ENCODE data around the gene IL1RN. TPM values are rescaled to one million over a fixed set of nuclear protein-coding genes. Genes with fewer than 3 reads are reported as not detected.

Gene IL1RN
- total RNA-seq, 2 donors from 2014 or later, result 18.5 to 44.3 TPM

DNA sequence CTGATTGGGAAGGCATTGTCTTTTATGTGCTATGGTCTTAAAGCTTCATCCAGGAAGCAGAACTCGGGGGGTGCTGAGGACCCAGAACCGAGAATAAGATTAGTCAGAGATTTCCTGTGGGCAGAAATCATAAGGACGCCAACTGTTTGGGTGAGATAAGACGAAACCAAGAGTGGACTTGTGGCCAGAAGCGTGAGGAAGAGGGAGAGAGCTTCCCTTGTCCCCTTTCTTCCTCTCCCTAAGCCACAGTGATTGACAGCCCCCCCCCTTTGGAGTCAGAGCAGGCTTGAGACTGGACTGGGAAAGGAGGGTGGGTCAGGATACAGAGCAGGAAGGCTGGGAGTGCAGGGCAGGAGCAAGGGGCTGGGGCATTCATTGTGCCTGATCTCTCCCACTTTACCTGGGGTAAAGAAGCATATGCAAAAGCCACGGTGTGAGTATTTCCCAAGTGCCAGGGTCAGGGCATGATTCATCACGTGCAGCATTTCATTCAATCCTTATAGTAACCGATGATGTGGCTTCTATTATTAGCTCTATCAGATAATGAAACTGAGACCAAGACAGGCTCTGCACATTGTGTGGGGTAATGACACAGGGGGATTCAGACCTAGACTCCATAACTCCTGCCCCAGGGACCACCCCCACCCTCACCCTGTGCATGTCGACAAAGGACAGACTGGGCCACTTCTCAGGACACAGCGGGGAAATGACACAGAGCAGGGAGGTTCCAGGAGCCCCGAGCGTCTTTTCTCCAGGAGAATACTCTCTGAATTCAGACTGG is 3.0 kb upstream of the IL1RN start:
- peak in 1 of 2 donors; percentile 19 for DNase-seq
- Mint-ChIP-seq H3K4me3 (peak overlapping the region; percentile 64 to 73), H3K27ac (no peak overlapping the region), H3K27me3 (ENCODE audit: low read depth) (peaks cover 11% of the 10 kb centered on the region), H3K36me3 (ENCODE audit: insufficient read depth in 2 of 2) (no peaks in the 10 kb centered on the region), H3K4me1 (ENCODE audit: low read depth) (peaks cover 56% of the 10 kb centered on the region), H3K9me3 (no peaks in the 10 kb centered on the region)
- ATAC-seq (replicated peaks in 1 of 2), result peak; percentile 61 to 71

DNA sequence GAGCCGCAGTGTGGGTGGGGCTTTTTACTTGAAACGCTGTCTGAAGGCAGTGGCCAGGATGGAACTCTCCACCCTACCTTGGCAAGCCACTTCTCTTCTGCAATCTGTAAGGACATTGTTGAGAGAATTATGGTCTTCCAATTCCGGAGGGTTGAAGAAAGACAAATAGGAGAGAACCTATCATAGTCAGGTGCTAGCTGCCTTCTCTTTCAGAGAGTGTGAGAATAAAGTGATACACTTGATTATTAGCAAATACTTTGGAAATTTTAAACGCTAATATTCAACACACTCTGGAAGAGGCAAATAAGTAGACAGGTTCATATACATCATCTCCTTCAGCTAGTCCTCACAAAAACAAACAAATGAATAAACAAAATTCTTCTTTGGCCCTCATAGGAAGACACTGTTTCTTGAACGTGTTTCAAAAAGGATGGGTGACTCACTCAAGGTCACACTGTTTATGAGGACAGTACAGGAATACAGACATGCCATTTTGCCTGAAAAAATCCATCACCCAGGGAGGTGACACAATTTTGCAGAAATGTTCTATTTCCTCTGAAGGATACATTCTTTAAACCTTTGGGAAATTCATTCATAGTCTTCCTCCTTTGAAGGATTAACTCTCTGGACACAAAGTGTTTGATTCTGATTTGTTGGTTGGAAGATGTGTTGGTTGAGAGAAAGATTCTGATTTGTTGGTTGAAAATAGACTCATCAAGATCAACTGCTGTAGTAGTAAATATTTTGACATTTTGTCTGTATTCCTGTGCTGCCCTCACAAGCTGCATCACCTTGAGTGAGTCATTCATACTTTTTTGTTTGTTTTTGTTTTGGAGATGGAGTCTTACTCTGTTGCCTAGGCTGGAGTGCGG is 2.2 kb upstream of the IL1RN start:
- H3K27me3 Mint-ChIP-seq (ENCODE audit: low read depth), result peaks cover 11% of the 10 kb centered on the region
- DNase-seq (no peak), ATAC-seq (replicated peaks in 1 of 2) (no peak)
- no peaks in the 10 kb centered on the region for H3K9me3 Mint-ChIP-seq
- H3K4me3 Mint-ChIP-seq, result peak overlapping the region in 1 of 2 donors; percentile 64
- H3K4me1 Mint-ChIP-seq (ENCODE audit: low read depth), result peaks cover 56% of the 10 kb centered on the region
- H3K36me3 Mint-ChIP-seq (ENCODE audit: insufficient read depth in 2 of 2), result no peaks in the 10 kb centered on the region
- H3K27ac Mint-ChIP-seq, result no peak overlapping the region

DNA sequence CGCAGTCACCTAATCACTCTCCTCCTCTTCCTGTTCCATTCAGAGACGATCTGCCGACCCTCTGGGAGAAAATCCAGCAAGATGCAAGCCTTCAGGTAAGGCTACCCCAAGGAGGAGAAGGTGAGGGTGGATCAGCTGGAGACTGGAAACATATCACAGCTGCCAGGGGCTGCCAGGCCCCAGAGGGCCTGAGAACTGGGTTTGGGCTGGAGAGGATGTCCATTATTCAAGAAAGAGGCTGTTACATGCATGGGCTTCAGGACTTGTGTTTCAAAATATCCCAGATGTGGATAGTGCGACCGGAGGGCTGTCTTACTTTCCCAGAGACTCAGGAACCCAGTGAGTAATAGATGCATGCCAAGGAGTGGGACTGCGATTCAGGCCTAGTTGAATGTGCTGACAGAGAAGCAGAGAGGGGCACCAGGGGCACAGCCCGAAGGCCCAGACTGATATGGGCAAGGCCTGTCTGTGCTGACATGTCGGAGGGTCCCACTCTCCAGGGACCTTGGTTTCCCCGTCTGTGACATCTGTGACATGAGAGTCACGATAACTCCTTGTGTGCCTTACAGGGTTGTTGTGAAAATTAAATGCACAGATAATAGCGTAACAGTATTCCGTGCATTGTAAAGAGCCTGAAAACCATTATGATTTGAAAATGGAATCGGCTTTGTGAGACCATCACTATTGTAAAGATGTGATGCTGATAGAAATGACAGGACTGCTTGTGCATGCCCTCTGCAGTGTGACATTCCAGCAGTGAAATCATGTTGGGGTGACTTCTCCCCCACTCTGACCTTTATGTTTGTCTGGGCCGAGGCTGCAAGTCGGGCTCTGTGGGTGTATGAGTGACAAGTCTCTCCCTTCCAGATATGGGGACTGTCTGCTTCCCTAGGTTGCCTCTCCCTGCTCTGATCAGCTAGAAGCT is 510 bp downstream of the IL1RN start:
- Mint-ChIP-seq H3K9me3 (no peaks in the 10 kb centered on the region), H3K4me1 (ENCODE audit: low read depth) (peaks cover 37% of the 10 kb centered on the region), H3K36me3 (ENCODE audit: insufficient read depth in 2 of 2) (no peaks in the 10 kb centered on the region), H3K27me3 (ENCODE audit: low read depth) (no peaks in the 10 kb centered on the region), H3K4me3 (no peak overlapping the region), H3K27ac (no peak overlapping the region)
- ATAC-seq (replicated peaks in 1 of 2) (no peak), DNase-seq (no peak)

DNA sequence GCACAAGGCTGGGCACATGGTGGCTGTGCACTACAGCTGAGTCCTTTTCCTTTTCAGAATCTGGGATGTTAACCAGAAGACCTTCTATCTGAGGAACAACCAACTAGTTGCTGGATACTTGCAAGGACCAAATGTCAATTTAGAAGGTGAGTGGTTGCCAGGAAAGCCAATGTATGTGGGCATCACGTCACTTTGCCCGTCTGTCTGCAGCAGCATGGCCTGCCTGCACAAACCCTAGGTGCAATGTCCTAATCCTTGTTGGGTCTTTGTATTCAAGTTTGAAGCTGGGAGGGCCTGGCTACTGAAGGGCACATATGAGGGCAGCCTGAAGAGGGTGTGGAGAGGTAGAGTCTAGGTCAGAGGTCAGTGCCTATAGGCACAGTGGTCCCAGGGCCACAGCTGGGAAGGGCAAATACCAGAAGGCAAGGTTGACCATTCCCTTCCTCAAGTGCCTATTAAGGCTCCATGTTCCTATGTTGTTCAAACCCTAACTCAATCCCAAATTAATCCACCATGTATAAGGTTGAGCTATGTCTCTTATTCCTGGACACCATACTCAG is 2.2 kb downstream of the IL1RN start:
- Mint-ChIP-seq H3K27me3 (ENCODE audit: low read depth) (no peaks in the 10 kb centered on the region), H3K27ac (no peak overlapping the region), H3K36me3 (ENCODE audit: insufficient read depth in 2 of 2) (no peaks in the 10 kb centered on the region), H3K4me1 (ENCODE audit: low read depth) (peaks cover 31% of the 10 kb centered on the region), H3K4me3 (no peak overlapping the region), H3K9me3 (no peaks in the 10 kb centered on the region)
- ATAC-seq (replicated peaks in 1 of 2) (no peak), DNase-seq (no peak)

DNA sequence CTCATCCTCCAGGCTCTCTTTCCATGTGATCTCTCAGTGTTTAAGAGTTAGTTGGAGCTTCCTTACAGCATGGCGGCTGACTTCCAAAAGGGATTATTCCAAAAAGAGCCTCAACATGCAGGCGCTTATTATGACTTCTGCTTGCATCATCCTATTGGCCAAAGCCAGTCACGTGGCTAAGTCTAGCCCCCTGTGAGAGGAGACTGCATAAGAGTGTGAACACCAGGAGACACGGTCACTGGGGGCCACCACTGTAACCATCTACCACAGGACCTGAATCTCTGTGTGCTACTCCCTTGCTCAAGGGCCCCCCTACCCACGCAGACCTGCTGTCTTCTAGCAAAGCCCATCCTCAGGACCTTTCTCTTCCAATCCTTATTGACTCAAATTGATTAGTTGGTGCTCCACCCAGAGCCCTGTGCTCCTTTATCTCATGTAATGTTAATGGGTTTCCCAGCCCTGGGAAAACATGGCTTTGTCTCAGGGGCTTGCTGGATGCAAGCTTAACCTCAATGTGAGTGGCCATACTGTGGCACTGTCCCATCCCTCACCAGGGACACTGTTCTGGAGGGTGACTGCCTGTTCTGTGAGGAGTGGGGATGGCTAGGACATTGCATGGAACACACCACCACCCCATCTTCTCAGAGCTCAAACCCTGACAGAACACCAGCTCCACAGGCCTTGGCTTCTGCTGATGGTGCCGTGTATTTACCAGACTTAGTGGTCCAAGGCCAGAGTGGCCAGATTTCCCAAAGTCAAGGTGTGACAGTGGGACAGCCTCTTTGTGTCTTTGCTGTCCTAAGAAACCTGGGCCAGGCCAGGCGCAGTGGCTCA is 4.2 kb downstream of the IL1RN start:
- Mint-ChIP-seq H3K27me3 (ENCODE audit: low read depth) (no peaks in the 10 kb centered on the region), H3K36me3 (ENCODE audit: insufficient read depth in 2 of 2) (no peaks in the 10 kb centered on the region), H3K4me3 (no peak overlapping the region), H3K4me1 (ENCODE audit: low read depth) (peaks cover 19% of the 10 kb centered on the region), H3K9me3 (no peaks in the 10 kb centered on the region), H3K27ac (no peak overlapping the region)
- DNase-seq, result no peak
- ATAC-seq (replicated peaks in 1 of 2), result no peak

DNA sequence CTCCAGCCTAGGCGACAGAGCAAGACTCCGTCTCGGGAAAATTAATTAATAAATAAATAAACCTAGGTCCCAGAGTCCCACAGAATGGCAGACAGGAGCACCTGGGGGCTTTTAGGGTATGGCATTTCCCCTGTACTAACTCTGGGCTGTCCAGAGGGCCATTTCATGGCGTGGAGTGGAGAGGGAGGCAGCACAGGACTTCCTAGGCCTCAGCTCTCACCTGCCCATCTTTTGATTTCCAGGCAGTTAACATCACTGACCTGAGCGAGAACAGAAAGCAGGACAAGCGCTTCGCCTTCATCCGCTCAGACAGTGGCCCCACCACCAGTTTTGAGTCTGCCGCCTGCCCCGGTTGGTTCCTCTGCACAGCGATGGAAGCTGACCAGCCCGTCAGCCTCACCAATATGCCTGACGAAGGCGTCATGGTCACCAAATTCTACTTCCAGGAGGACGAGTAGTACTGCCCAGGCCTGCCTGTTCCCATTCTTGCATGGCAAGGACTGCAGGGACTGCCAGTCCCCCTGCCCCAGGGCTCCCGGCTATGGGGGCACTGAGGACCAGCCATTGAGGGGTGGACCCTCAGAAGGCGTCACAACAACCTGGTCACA is 5.1 kb downstream of the IL1RN start:
- H3K36me3 Mint-ChIP-seq (ENCODE audit: insufficient read depth in 2 of 2), result no peaks in the 10 kb centered on the region
- H3K27ac Mint-ChIP-seq, result no peak overlapping the region
- DNase-seq, result no peak
- peaks cover 20% of the 10 kb centered on the region for H3K4me1 Mint-ChIP-seq (ENCODE audit: low read depth)
- no peak for ATAC-seq (replicated peaks in 1 of 2)
- H3K4me3 Mint-ChIP-seq, result no peak overlapping the region
- H3K27me3 Mint-ChIP-seq (ENCODE audit: low read depth), result no peaks in the 10 kb centered on the region
- H3K9me3 Mint-ChIP-seq, result no peaks in the 10 kb centered on the region

DNA sequence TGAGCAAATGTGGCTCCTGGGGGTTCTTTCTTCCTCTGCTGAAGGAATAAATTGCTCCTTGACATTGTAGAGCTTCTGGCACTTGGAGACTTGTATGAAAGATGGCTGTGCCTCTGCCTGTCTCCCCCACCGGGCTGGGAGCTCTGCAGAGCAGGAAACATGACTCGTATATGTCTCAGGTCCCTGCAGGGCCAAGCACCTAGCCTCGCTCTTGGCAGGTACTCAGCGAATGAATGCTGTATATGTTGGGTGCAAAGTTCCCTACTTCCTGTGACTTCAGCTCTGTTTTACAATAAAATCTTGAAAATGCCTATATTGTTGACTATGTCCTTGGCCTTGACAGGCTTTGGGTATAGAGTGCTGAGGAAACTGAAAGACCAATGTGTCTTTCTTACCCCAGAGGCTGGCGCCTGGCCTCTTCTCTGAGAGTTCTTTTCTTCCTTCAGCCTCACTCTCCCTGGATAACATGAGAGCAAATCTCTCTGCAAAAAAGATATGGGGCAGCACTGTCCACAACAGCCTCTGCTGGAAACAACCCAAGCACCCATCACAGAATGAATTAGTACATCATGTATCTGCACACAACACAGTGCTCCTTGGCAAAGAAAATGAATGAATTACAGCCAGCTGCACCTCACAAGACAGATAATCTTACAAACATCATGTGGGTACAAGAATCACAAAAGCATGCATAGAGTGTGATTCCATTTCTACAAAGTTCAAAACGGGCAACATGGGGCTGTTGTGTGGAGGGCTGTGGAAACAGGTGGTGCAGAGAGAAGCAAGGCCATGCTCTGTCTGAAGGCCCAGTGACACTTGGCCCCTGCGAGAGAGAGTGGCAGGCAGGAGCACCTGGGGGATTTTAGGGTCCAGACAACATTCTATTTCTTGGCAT is 6.6 kb downstream of the IL1RN start:
- peak; percentile 59 to 63 for ATAC-seq (replicated peaks in 1 of 2)

DNA sequence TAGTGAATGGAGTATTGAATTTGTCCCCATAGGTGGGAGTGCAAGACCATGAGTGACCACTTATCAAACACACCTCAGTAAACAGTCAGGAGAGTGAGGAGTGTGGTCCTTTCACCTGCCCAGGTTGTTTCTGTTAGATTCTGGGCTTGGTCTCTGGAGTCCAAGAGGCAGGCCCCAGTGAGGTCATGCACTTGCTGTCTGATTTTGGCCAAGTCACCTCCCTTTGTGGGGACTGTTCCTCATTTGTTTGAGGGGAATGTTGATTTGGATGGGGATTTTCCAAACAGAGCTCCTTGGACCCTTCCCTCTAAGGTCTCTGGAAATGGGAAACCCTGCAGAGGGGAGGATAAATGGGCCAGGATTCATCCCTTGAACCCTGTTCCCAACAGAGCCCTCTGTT is 7.3 kb downstream of the IL1RN start:
- H3K27me3 Mint-ChIP-seq (ENCODE audit: low read depth), result no peaks in the 10 kb centered on the region
- H3K4me1 Mint-ChIP-seq (ENCODE audit: low read depth), result peaks cover 40% of the 10 kb centered on the region
- no peaks in the 10 kb centered on the region for H3K9me3 Mint-ChIP-seq
- H3K36me3 Mint-ChIP-seq (ENCODE audit: insufficient read depth in 2 of 2), result no peaks in the 10 kb centered on the region
- DNase-seq (no peak), ATAC-seq (replicated peaks in 1 of 2) (no peak)
- H3K4me3 Mint-ChIP-seq, result no peak overlapping the region
- no peak overlapping the region for H3K27ac Mint-ChIP-seq

More for the DNA sequence above, 6.6 kb downstream of the IL1RN start:
- Mint-ChIP-seq H3K4me3 (no peak overlapping the region), H3K4me1 (ENCODE audit: low read depth) (peaks cover 32% of the 10 kb centered on the region), H3K27me3 (ENCODE audit: low read depth) (no peaks in the 10 kb centered on the region), H3K27ac (peak overlapping the region; percentile 40), H3K9me3 (no peaks in the 10 kb centered on the region), H3K36me3 (ENCODE audit: insufficient read depth in 2 of 2) (no peaks in the 10 kb centered on the region)
- peak in 1 of 2 donors; percentile 14 for DNase-seq

DNA sequence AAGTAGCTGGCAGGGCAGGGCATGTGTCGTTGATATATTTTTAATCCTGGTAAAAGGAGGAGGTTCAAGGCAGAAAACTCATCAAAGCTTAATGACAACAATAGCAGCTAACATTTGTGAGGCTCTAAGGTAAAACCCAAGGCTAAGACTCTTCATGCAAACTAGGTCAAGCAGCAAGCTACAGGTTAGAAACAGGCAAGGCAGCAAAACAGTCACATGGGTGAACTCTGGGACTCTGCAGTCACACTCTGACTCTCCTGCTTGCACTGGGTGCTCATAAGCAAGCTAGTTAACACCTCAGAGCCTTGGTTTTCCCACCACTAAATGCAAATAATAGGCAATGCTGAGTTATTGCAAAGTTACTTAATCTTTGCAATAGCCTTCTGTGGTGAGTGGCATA is 7.9 kb downstream of the IL1RN start:
- Mint-ChIP-seq H3K27me3 (ENCODE audit: low read depth) (no peaks in the 10 kb centered on the region), H3K4me1 (ENCODE audit: low read depth) (peaks cover 40% of the 10 kb centered on the region), H3K36me3 (ENCODE audit: insufficient read depth in 2 of 2) (no peaks in the 10 kb centered on the region), H3K4me3 (no peak overlapping the region), H3K9me3 (no peaks in the 10 kb centered on the region), H3K27ac (peak overlapping the region; percentile 20)
- DNase-seq, result no peak
- no peak for ATAC-seq (replicated peaks in 1 of 2)

DNA sequence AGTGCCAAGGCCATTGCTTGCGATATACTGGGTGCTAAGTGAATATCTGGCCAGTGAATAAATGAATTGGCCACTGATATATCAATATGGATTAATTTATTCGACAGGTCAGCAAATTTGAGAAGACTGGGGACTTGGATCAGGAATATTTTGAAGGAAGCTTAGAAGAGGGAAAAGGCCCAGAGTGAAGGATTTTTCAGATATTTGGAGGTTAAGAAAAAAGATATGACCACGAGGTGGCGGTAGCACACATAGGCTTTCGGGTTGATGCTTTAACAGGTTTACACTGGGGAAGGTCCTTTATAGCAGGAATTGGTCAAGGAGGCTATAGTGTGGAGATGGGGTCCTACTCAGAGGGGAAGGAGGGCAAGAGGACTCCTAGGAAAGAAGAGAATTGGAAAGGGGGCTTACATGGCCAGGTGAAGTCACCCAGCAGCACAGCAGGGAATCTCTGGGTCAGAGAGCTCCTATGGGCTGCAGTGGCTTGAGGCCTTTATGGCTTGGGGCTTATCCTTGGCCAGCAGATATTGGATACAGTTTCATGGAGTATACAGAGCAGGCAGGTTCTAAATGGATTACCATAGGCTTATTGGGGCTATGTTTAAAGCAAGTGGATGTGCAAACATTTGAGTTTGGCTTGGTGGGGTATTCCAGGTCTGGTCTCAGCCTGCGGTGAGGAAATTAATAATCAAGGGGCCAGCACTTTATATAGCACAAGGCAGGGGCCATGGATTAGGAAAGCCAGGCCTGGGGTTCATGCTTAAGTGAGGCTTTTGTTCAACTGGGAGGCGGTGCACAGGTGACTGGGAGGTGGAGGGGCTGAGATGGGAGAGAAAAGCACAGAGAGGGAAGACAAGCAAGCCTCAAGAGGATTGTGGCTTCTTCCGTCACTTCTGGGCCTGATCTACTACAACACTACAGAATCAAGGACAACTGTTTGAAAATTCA is 9.7 kb downstream of the IL1RN start:
- Mint-ChIP-seq H3K27me3 (ENCODE audit: low read depth) (no peaks in the 10 kb centered on the region), H3K27ac (no peak overlapping the region), H3K4me3 (no peak overlapping the region), H3K36me3 (ENCODE audit: insufficient read depth in 2 of 2) (no peaks in the 10 kb centered on the region), H3K9me3 (no peaks in the 10 kb centered on the region), H3K4me1 (ENCODE audit: low read depth) (peaks cover 40% of the 10 kb centered on the region)
- peak in 1 of 2 donors; percentile 19 for ATAC-seq (replicated peaks in 1 of 2)
- DNase-seq, result peak; percentile 43 to 44
